Fibroblast of villous mesenchyme (primary cell): ENCODE measurements around the gene ODC1. TPM values are rescaled to one million over a fixed set of nuclear protein-coding genes. Genes with fewer than 3 reads are reported as not detected.

Experiments used
- DNase-seq: peaks from one replicate; pipeline ENCODE4 v3.0.0-alpha.2; 2010; ENCODE audit warnings: low read depth
- H3K4me3 ChIP-seq: 2 replicates; pipeline ENCODE4 v1.5.1; 2011; ENCODE audit warnings: low read depth, mild to moderate bottlenecking, low read length
- CTCF ChIP-seq: IDR thresholded peaks from 2 replicates; pipeline ENCODE4 v1.5.1; 2012; ENCODE audit warnings: low read depth, mild to moderate bottlenecking, low read length; ENCODE audit not compliant: insufficient read depth
- total RNA-seq: library from RNA; depleted of rRNA; stranded (reverse); fragments of >200 nt; gene quantifications from 2 replicates; pipeline ENCODE4 v1.2.3, GENCODE V29; 2012

Gene ODC1
- total RNA-seq, 1 donor: 133 TPM

- no peak overlapping the region for H3K4me3 ChIP-seq
- TF ChIP-seq CTCF: no peak
- DNase-seq: no peak
These were observed 9.4 kb downstream of the ODC1 start for GRCh38 chr2:10438688-10439087.

GRCh38 chr2:10437806-10438205, 10.3 kb downstream of the ODC1 start:
- TF ChIP-seq CTCF: no peak
- DNase-seq: no peak
- no peak overlapping the region for H3K4me3 ChIP-seq

GRCh38 chr2:10436583-10437110, 11.5 kb downstream of the ODC1 start:
- no peak for TF ChIP-seq CTCF
- no peak for DNase-seq
- no peak overlapping the region for H3K4me3 ChIP-seq

- no peak for DNase-seq
- no peak overlapping the region for H3K4me3 ChIP-seq
- no peak for TF ChIP-seq CTCF
These were observed 12.3 kb downstream of the ODC1 start for GRCh38 chr2:10435820-10436204.

- DNase-seq: peak; percentile 60
- H3K4me3 ChIP-seq: no peak overlapping the region
- TF ChIP-seq CTCF: peak; percentile 96
These were observed 13.0 kb downstream of the ODC1 start for GRCh38 chr2:10434886-10435819.

- no peak overlapping the region for H3K4me3 ChIP-seq
- DNase-seq: no peak
- no peak for TF ChIP-seq CTCF
These were observed 13.9 kb downstream of the ODC1 start for GRCh38 chr2:10433947-10434885.
